PC-9 (cell line): ENCODE data around the gene ASCC3.

ENCODE experiments used
- CTCF ChIP-seq: fragments of 200-600 bp; sonication (generic); conservative IDR thresholded peaks from 2 replicates; pipeline ENCODE4 v1.6.1; 2017; ENCODE audit warnings: mixed run types, antibody characterized with exemption, mild to moderate bottlenecking, moderate library complexity
- EZH2 ChIP-seq: fragments of 200-600 bp; sonication (generic); IDR thresholded peaks from 2 replicates; pipeline ENCODE4 v1.8.0; 2017; ENCODE audit warnings: antibody characterized with exemption, low read depth

- no peak for TF ChIP-seq CTCF
- no peak for TF ChIP-seq EZH2
These were observed 393.5 kb downstream of the ASCC3 start for GRCh38 chr6:100487638-100488037.
